ENCODE data around the gene ST3GAL5. TPM values are rescaled to one million over a fixed set of nuclear protein-coding genes. Genes with fewer than 3 reads are reported as not detected.
"Not testable (repeated sequence)": the region's sequence is repeated elsewhere in the genome, so short reads cannot be mapped to it uniquely, and the experiment has no call there.

ST3GAL5 gene
- total RNA-seq, 1 donor from 2014 or later = 18.2 TPM

GRCh38 chr2:85917887-85918795 lies 29.4 kb upstream of the ST3GAL5 start:
- DNase-seq = no peak

DNA sequence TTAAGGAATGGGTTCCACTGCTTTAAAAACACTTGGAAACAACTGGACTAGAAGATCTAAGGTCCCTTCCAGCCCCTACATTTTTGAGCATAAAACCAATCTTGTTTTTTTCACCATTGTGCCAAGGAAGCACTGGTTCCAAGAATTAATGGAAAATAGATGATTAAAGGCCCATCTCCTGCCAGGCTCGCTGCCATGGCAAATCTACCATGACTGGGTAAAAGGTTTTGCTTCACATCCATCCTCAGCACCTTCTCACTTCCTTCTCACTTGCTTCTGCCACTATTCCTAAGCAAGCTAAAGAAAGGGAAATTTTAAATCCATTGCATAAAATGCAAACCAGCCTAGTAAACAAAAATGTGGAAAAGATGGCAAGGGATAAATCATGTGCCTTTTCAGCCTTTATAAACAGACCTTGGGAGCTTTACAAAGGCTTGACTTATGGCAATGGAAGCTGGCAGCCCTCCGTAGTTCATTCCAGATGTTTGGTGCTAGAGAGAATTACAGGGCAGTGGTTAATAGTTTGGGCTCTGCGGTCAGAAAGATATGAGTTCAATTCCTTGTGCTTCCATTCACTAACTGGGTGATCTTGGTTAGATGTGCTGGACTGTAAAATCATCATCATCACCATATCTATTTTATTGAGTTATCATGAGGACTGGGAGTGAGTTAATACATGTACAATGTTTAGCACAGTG lies 27.0 kb upstream of the ST3GAL5 start:
- peak; percentile 50 for DNase-seq

DNA sequence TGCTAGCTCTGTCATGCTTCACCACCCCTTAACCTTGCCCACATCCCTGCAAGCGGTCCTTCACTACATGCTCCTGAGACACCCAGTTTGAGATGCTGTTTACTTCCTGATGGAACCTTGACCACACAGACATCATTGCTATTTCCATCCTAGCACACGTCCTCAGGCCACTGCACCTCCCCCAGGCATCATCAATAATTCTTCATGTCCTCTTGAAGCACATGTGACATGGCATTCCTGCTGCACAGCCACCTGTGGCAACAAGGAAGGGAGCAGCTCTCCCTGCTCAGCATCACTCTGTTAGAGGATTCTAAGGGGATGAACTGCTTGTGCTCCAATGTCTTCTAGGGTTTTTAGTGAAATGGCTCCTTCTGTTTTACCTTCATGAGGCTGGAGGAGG lies 26.1 kb upstream of the ST3GAL5 start:
- DNase-seq = no peak

- DNase-seq = no peak
These were observed 25.4 kb upstream of the ST3GAL5 start for GRCh38 chr2:85913884-85914881.

DNA sequence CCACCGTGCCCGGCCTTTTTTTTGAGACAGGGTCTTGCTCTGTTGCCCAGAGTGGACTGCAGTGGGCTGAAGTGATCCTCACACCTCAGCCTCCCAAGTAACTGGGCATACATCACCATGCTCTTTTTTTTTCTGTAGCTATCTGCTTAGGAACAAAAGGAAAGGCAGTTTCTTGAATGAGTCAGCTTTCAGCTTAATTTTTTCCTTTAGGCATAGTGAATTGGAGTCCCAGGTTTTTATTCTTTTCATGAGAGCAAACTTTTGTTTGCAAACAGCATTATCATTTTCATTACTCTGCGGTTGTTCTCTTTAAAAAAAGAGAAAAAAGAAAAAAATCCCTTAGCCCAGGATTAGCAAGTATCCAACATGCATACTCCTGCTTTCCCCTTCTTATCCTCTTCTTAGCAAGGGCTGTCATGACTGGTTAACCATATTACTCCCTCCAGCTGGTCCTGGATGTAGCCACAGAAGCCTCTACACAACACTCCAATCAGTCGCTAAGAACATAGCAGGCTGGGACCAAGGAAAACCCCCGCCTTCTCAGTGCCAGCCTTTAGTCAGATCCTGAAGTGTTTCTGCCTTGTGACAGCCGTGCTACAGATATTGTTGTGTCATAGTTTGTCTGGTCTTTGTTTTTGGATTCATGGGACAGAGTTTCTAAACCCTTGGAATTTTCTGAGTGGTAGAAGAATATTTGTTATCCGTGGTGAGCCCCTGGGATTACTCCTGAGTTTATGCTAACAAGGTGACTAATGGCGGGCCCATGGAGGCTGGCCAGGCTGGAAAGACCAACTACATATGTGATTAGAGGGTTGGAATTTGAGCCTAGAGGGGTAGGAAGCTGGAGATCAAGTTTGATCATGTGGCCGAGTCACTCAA lies 23.3 kb upstream of the ST3GAL5 start:
- DNase-seq = peak; percentile 70

DNA sequence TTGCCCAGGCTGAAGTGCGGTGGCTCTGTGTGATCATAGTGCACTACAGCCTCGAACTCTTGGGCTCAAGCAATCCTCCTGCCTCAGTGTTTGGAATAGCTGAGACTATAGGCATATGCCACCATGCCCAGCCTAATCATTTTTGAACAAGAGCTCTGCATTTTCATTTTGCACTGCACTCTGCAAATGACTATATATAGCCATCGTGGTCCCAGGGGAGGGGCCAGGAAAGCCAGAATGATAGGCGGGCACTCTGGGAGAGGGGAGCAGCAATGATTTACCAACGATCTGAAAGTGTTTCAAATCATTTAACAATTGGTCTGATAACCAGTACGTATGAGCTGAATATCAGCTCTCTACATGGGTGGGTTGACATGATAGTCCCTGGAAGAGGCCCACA lies 22.3 kb upstream of the ST3GAL5 start:
- no peak for DNase-seq

- DNase-seq = no peak
These were observed 20.2 kb upstream of the ST3GAL5 start for GRCh38 chr2:85909005-85909404.

DNA sequence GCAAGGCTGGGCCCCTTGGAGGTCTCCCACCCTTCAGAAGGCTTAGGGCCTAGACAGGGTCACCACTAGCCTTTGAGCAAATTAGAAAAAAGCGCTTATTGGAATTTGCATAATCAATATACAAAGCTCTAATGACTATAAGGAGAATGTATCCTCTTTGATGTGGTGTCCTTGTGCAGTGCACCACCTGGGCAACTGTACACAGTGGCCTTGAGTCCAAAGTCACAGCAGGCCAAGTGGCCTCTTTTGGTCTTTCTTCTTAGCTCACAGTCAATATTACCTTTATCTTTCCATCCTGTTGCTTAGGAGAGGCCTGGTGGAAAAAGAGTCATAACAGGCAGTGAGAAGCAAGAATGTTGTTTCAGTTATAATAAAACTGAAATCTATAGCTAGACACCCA lies 19.7 kb upstream of the ST3GAL5 start:
- DNase-seq = no peak

GRCh38 chr2:85907671-85908157 lies 18.9 kb upstream of the ST3GAL5 start:
- no peak for DNase-seq

GRCh38 chr2:85906748-85907147 lies 18.0 kb upstream of the ST3GAL5 start:
- DNase-seq = no peak

DNA sequence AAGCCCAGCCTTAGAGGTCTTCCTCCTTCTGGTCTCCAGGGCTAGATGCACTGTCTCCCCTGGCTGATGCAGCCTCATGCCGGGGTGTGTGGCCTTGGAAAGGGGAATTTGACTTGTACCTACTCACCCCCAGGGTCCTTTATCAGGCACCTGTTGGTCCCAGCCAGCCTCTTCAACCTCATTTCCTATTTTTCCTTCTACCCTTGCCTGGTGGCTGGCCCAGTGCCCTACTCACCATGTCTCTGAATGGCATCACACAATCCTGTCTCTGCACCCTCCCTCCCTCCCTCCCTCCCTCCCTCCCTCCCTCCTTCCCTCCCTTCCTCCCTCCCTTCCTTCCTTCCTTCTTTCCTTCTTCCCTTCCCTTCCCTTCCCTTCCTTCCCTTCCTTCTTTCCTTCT lies 17.1 kb upstream of the ST3GAL5 start:
- DNase-seq = no peak

GRCh38 chr2:85905187-85905666 lies 16.4 kb upstream of the ST3GAL5 start:
- peak; percentile 38 for DNase-seq

DNA sequence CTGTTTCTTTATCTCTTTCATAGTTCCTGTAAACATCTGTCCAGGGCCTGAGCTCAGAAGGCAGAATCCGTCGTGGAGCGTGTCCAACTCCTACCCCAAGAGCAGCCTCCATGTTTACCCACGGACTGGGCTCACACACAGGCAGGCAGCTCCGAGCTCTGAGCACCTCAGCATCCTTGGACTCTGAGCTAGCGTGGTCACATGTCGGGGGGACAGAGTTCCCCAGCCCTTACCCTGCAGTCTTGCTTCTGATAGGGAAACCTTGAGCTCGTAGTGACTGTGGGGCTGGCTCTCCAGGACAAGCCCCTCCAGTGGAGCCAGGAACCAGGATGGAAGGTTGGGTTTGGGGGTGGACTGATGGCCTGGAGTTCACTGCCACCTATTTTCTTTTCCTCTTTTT lies 15.1 kb upstream of the ST3GAL5 start:
- no peak for DNase-seq

DNA sequence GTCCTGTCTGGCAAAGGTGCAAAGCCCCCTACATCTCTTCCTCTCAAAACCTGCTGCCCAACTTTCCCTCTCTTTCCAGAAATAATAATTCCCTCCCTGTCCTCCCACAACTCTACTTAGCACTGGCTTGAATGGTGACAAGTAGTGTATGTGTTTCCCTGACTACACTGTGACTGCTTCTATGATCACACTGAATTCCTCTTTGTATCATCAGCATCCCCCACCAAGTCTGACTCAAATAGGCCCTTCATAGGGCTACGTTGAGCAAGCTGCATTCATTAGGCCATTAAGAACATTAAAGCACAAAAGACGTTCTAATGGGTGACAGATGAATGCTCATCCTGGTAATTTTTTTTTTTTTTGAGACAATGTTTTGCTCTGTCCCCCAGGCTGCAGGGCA lies 13.7 kb upstream of the ST3GAL5 start:
- DNase-seq = no peak

DNA sequence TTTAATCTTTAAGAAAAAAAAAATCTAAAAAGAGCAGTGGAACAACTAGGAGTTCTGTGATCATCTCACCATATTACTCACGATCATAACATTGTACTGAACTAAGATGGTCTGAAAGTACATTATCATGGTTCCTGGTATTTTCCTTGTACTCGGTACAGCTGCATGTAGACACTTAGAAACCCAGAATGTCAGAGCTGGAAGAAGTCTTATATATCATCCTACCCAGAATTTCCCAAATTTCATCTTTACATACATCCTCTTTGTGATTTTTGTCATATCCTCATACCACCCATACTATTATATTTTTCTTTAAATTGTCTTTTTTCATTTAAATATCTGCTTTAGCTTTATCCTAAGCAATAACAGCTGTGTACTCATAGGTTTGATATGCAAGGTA lies 12.4 kb upstream of the ST3GAL5 start:
- no peak for DNase-seq

DNA sequence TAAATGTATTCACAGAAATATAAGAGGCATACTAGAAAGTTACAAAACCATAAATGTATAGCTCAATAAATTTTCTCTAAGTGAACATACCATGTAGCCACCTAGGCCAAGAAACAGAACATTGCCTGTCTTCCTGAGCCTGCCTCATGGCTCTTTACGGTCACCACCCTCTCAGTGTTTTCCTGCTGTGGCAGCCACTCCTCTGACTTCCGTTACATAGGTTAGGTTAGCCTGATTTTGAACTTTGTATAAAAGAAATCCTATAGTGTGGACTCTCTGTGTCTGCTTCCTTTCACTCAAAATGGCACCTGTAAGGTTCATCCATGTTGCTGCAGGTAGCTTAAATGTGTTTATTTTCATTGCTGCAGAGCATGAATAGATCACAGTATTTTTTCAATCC lies 11.6 kb upstream of the ST3GAL5 start:
- DNase-seq = no peak

- no peak for DNase-seq
These were observed 11.1 kb upstream of the ST3GAL5 start for GRCh38 chr2:85899849-85900248.

DNA sequence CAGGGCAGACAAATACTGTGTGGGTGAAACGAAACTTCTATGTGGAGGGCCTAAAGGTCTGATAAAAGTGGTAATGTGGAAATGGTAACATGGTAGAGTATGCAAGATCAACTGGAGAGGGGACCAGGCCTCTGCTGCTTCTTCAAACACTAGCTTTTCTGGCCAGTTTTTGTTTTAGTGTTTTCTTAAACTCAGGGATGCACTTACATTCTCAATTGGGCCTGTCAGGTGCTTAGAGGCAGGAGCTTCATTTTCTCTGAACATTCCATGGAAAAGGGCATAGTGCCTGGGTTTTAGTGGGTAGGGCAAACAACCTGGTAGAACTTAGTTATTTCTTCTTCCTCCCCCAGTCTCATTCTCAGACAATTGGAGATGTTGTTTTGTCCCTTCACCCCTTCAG lies 10.5 kb upstream of the ST3GAL5 start:
- DNase-seq = no peak

DNA sequence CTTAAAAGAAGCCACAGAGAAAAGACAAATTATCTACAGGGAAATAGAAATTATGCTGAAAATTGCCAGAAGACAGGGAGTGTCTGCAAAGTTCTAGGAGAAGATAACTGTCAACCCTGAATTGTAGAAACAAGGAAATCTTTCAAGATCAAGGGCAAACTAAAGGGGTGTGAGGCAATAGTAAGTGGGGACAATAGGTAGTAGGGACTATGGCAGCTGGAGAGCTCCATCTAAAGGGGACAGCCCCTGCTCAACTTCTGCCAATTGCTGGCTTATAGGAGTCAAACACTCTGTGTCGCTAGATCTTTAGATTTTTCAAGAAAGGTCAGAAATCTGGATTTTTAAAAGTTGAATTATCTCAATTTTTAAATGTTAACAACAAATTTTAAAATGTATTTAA lies 10.1 kb upstream of the ST3GAL5 start:
- no peak for DNase-seq

DNA sequence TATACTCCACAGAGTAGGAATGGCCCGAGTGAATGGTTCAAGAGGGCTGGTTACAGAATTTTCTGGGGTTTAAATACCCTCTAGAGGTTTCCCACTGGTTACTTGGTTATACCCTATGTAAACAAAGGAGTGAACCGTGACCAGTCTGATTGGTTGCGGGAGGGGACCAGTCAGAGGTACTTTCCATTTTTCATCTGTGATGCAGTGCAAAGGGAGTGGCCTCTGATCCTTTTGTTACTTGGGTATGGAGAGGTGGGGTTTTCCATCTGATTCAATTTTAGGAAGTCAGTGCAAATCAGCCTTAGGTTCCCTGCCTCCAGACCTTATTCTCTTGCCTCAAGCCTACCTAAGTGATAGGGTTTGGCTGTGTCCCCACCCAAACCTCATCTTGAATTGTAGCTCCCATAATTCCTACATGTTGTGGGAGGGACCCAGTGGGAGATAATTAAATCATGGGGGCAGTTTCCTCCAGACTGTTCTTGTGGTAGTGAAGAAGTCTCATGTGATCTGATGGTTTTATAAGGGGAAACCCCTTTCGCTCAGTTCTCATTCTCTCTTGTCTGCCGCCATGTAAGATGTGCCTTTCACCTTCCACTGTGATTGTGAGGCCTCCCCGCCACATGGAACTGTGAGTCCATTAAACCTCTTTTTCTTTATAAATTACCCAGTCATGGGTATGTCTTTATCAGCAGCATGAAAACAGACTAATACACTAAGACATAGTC lies 5.9 kb upstream of the ST3GAL5 start:
- not testable (repeated sequence) for DNase-seq

All from tongue (tissue), 2 donors.